RWPE2 (cell line): ENCODE data around the gene NOL7.

ENCODE experiments used
- ATAC-seq: fragments of 200-7000 bp; cut with Tn5 transposase; 3 replicates; pipeline ENCODE4 v1.9.1; 2021; ENCODE audit warnings: low read depth
- DNase-seq: peaks from one replicate; pipeline ENCODE4 v3.0.0-alpha.2; 2020; ENCODE audit warnings: low spot score
- H3K27ac ChIP-seq: fragments of 450-650 bp; 2 replicates; pipeline ENCODE4 v1.5.1; 2017; ENCODE audit warnings: mild to moderate bottlenecking; ENCODE audit not compliant: poor library complexity, severe bottlenecking
- H3K27me3 ChIP-seq: fragments of 250-450 bp; sonication (Bioruptor Pico); 2 replicates; pipeline ENCODE4 v1.5.1; 2021; ENCODE audit warnings: mild to moderate bottlenecking, moderate library complexity; ENCODE audit not compliant: insufficient read depth, poor library complexity, severe bottlenecking
- H3K36me3 ChIP-seq: fragments of 250-450 bp; sonication (Bioruptor Pico); 2 replicates; pipeline ENCODE4 v1.5.1; 2020; ENCODE audit warnings: low read depth, mild to moderate bottlenecking, moderate library complexity
- H3K4me1 ChIP-seq: fragments of 250-450 bp; sonication (Bioruptor Pico); 2 replicates; pipeline ENCODE4 v1.5.1; 2021; ENCODE audit warnings: mild to moderate bottlenecking, moderate library complexity; ENCODE audit not compliant: insufficient read depth, poor library complexity, severe bottlenecking
- H3K4me3 ChIP-seq: fragments of 250-450 bp; sonication (Bioruptor Pico); 2 replicates; pipeline ENCODE4 v1.5.1; 2021; ENCODE audit warnings: mild to moderate bottlenecking, moderate library complexity; ENCODE audit not compliant: severe bottlenecking
- H3K9me3 ChIP-seq: fragments of 250-450 bp; sonication (Bioruptor Pico); 2 replicates; pipeline ENCODE4 v1.5.1; 2021; ENCODE audit warnings: mild to moderate bottlenecking, moderate library complexity; ENCODE audit not compliant: severe bottlenecking
- CTCF ChIP-seq: fragments of 450-650 bp; IDR thresholded peaks from one replicate; pipeline ENCODE4 v1.5.1; 2017; ENCODE audit warnings: mild to moderate bottlenecking, moderate library complexity; ENCODE audit not compliant: poor library complexity, severe bottlenecking

Gene NOL7

DNA sequence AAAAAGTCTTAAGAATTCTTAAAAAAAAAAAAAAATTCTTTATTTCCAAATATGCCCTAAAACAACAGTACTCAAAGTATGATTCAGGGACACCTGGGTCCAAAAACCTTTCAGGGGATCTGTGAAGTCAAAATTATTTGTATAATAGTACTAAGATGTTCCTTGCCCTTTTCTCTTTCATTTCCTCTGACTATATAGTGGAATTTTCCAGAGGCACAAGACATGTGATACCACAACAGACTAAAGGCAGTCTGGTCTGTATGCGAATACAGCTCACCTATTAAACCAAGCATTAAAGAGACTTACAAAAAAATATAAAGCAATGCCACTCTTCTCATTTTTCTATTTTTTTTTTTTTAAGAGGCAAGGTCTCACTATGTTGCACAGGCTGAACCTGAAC lies 15.4 kb downstream of the NOL7 start:
- H3K4me3 ChIP-seq = no peak overlapping the region
- no peak for TF ChIP-seq CTCF
- H3K27me3 ChIP-seq = no peaks in the 10 kb centered on the region
- H3K4me1 ChIP-seq = no peaks in the 10 kb centered on the region
- DNase-seq = no peak
- H3K27ac ChIP-seq = no peak overlapping the region
- no peak for ATAC-seq
- peaks cover 83% of the 10 kb centered on the region for H3K36me3 ChIP-seq
- H3K9me3 ChIP-seq = no peaks in the 10 kb centered on the region

DNA sequence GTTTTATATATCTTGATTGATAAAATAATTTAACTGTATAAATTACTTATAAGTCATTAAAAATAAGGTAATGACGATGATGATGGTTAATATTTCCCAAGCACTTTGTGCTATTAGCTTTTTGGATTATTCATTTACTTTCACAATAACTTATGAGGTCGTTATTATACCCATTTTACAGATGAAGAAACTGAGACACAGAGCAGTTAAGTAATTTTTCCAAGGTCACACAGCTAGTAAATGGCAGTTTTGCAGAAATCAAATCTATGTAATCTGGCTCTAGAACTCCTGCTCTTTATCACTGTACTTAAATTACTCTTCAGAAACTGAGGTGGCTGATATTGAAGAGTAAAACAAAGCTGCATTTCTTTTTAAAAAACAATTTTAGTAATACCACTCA lies 18.2 kb downstream of the NOL7 start:
- H3K27ac ChIP-seq = no peak overlapping the region
- no peaks in the 10 kb centered on the region for H3K9me3 ChIP-seq
- peaks cover 7% of the 10 kb centered on the region for H3K4me1 ChIP-seq
- no peak overlapping the region for H3K4me3 ChIP-seq
- DNase-seq = no peak
- peaks cover 71% of the 10 kb centered on the region for H3K36me3 ChIP-seq
- no peak for ATAC-seq
- no peaks in the 10 kb centered on the region for H3K27me3 ChIP-seq
- no peak for TF ChIP-seq CTCF

DNA sequence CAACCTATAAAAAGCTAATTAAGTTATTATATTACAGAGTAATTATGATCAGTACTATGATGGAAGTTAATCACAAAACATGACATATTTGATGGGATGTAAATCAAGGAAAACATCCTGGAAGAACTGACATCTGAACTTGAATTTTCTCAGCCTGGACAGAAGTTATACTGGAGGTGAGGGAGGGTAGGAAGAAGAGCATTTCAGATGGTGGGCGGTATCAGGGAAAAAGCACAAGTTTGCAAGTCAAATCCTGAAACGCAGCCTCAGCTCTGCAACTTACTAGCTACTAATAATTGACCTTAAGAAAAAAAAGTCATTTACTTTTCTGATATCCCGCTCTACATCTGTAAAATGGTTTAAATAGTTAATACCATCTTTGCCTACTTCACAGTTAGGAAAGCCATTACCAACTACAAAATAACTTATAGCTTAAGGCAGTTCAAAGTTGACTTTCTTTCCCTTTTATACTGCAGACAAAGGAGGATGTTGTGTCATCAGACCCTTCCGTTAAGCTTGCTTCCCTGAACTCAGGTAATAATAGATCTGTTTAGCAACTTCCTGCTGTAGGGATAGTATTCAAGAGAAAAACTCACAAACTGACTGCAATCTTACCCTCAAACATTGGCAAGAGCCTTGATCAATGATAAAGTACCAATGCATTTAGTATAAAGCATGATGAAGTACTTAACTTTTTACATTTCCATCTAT lies 21.0 kb downstream of the NOL7 start:
- DNase-seq (no peak), ATAC-seq (peak; percentile 58; the same call in 2 of the 3 replicates)
- H3K36me3 ChIP-seq = peaks cover 66% of the 10 kb centered on the region
- no peak overlapping the region for H3K4me3 ChIP-seq
- no peak for TF ChIP-seq CTCF
- H3K4me1 ChIP-seq = peaks cover 7% of the 10 kb centered on the region
- H3K27me3 ChIP-seq = no peaks in the 10 kb centered on the region
- H3K27ac ChIP-seq = peak overlapping the region; percentile 16
- no peaks in the 10 kb centered on the region for H3K9me3 ChIP-seq

DNA sequence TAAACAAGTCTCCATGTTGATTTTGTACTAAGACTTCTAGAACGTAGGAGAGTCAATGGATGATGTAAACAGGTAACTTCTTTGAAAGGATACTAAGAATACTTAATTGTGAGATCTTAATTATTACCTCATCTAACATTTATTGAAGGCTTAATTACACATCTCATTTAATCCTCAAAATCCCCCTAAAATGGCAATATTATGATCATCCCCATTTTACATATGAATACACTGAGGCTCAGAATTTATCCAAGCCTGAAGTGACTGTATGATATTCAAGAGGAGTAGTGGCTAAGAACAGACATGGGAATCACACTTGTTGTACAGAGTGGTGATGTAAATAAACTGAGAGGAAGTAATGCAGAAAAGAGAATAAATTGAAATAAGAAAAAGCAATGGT lies 22.9 kb downstream of the NOL7 start:
- no peaks in the 10 kb centered on the region for H3K9me3 ChIP-seq
- no peak for ATAC-seq
- TF ChIP-seq CTCF = no peak
- H3K4me1 ChIP-seq = peaks cover 7% of the 10 kb centered on the region
- no peaks in the 10 kb centered on the region for H3K27me3 ChIP-seq
- peaks cover 63% of the 10 kb centered on the region for H3K36me3 ChIP-seq
- H3K4me3 ChIP-seq = no peak overlapping the region
- no peak for DNase-seq
- no peak overlapping the region for H3K27ac ChIP-seq

GRCh38 chr6:13638626-13639025 lies 23.5 kb downstream of the NOL7 start:
- Histone ChIP-seq H3K9me3 (no peaks in the 10 kb centered on the region), H3K36me3 (peaks cover 66% of the 10 kb centered on the region), H3K4me1 (peaks cover 7% of the 10 kb centered on the region), H3K4me3 (no peak overlapping the region), H3K27ac (no peak overlapping the region), H3K27me3 (no peaks in the 10 kb centered on the region)
- no peak for ATAC-seq
- no peak for TF ChIP-seq CTCF
- DNase-seq = no peak
